Neural crest cell (in vitro differentiated cells): Measurements from ENCODE around the gene MYOT. TPM values are rescaled to one million over a fixed set of nuclear protein-coding genes. Genes with fewer than 3 reads are reported as not detected.

Source experiments
- DNase-seq: peaks from one replicate; pipeline ENCODE4 v3.0.0; 2021; ENCODE audit warnings: low read depth, mixed read lengths, low spot score
- H3K27ac Mint-ChIP-seq: one replicate; pipeline ENCODE4 v1.8.0; 2021; ENCODE audit warnings: mild to moderate bottlenecking, mixed read lengths; ENCODE audit not compliant: unreplicated experiment
- H3K27me3 Mint-ChIP-seq: 2 replicates; pipeline ENCODE4 v1.8.0; 2021; ENCODE audit warnings: low read depth, mild to moderate bottlenecking, mixed read lengths
- H3K36me3 Mint-ChIP-seq: 2 replicates; pipeline ENCODE4 v1.8.0; 2021; ENCODE audit warnings: low read depth, mild to moderate bottlenecking, mixed read lengths
- H3K4me1 Mint-ChIP-seq: 2 replicates; pipeline ENCODE4 v1.8.0; 2021; ENCODE audit warnings: mixed read lengths
- H3K4me3 Mint-ChIP-seq: one replicate; pipeline ENCODE4 v1.8.0; 2021; ENCODE audit warnings: mild to moderate bottlenecking, mixed read lengths
- H3K9me3 Mint-ChIP-seq: 2 replicates; pipeline ENCODE4 v1.8.0; 2021; ENCODE audit warnings: mixed read lengths
- CTCF ChIP-seq: fragments of 200-600 bp; sonication (generic); conservative IDR thresholded peaks from 2 replicates; pipeline ENCODE4 v1.5.0; 2021; ENCODE audit warnings: antibody characterized with exemption, mild to moderate bottlenecking
- total RNA-seq: library from RNA; stranded (reverse); gene quantifications from 2 replicates; pipeline ENCODE4 v1.2.1, GENCODE V29; 2021

MYOT gene
- total RNA-seq, 1 donor from 2014 or later, result not detected

GRCh38 chr5:137880313-137880712 is 12.7 kb downstream of the MYOT start:
- H3K9me3 Mint-ChIP-seq, result no peaks in the 10 kb centered on the region
- TF ChIP-seq CTCF, result no peak

GRCh38 chr5:137887831-137888230 is 20.2 kb downstream of the MYOT start:
- H3K4me3 Mint-ChIP-seq, result no peak overlapping the region

More at GRCh38 chr5:137880313-137880712, 12.7 kb downstream of the MYOT start:
- DNase-seq, result no peak
- Mint-ChIP-seq H3K27ac (no peak overlapping the region), H3K4me3 (no peak overlapping the region), H3K4me1 (no peaks in the 10 kb centered on the region), H3K27me3 (no peaks in the 10 kb centered on the region), H3K36me3 (no peaks in the 10 kb centered on the region)

GRCh38 chr5:137888466-137888862 is 20.8 kb downstream of the MYOT start:
- DNase-seq, result no peak
- Mint-ChIP-seq H3K4me3 (peak overlapping the region; percentile 32), H3K36me3 (no peaks in the 10 kb centered on the region)

More at GRCh38 chr5:137887831-137888230, 20.2 kb downstream of the MYOT start:
- Mint-ChIP-seq H3K27me3 (no peaks in the 10 kb centered on the region), H3K36me3 (no peaks in the 10 kb centered on the region), H3K4me1 (peaks cover 25% of the 10 kb centered on the region), H3K27ac (no peak overlapping the region), H3K9me3 (no peaks in the 10 kb centered on the region)
- DNase-seq, result no peak
- TF ChIP-seq CTCF, result no peak

GRCh38 chr5:137888863-137889759 is 21.5 kb downstream of the MYOT start, which contains the start of gene PKD2L2:
PKD2L2 (plus strand) TSS chr5:137889457; CDS start chr5:137889492, 35 bp downstream.
- no peak for TF ChIP-seq CTCF
- Mint-ChIP-seq H3K27me3 (no peaks in the 10 kb centered on the region), H3K4me3 (peak within 1 kb of the TSS; percentile 32), H3K27ac (peak within 1 kb of the TSS; percentile 98), H3K36me3 (no peaks in the 10 kb centered on the region), H3K9me3 (no peaks in the 10 kb centered on the region), H3K4me1 (peaks cover 25% of the 10 kb centered on the region)
- DNase-seq, result no peak

More at GRCh38 chr5:137888466-137888862, 20.8 kb downstream of the MYOT start:
- H3K9me3 Mint-ChIP-seq, result no peaks in the 10 kb centered on the region
- H3K27me3 Mint-ChIP-seq, result no peaks in the 10 kb centered on the region
- peaks cover 25% of the 10 kb centered on the region for H3K4me1 Mint-ChIP-seq
- H3K27ac Mint-ChIP-seq, result peak overlapping the region; percentile 98
- TF ChIP-seq CTCF, result no peak

- H3K27ac Mint-ChIP-seq, result no peak overlapping the region
- peaks cover 25% of the 10 kb centered on the region for H3K4me1 Mint-ChIP-seq
- no peak for TF ChIP-seq CTCF
- H3K4me3 Mint-ChIP-seq, result no peak overlapping the region
- no peaks in the 10 kb centered on the region for H3K36me3 Mint-ChIP-seq
- no peaks in the 10 kb centered on the region for H3K27me3 Mint-ChIP-seq
- no peaks in the 10 kb centered on the region for H3K9me3 Mint-ChIP-seq
- no peak for DNase-seq
These were observed 23.2 kb downstream of the MYOT start for GRCh38 chr5:137890845-137891244.
